GM12878 (cell line): Measurements from ENCODE around the gene MALT1. TPM values are rescaled to one million over a fixed set of nuclear protein-coding genes. Genes with fewer than 3 reads are reported as not detected.

Experiments
- ATAC-seq: fragments of 200-7000 bp; cut with Tn5 transposase; 3 replicates; pipeline ENCODE4 v1.9.1; 2020; ENCODE audit warnings: mild to moderate bottlenecking, moderate library complexity
- BruUV-seq: library from RNA; stranded (reverse); fragments of 400-500 nt; replicated peaks from 2 replicates; lab custom pipeline; 2021; lab: Mats Ljungman, UMichigan
- CTCF ChIA-PET: fragments of 300-600 bp; sonication (Branson Sonifier 250); formaldehyde crosslinking; extraction: SDS; loops from one replicate; lab custom pipeline; 2021; ENCODE audit warnings: inconsistent platforms; lab: Yijun Ruan, JAX
- POLR2A ChIA-PET: fragments of 350-600 bp; formaldehyde crosslinking; extraction: SDS; loops from one replicate; lab custom pipeline; 2021; ENCODE audit warnings: inconsistent platforms; lab: Charles Lee
- RAD21 ChIA-PET: fragments of 300-600 bp; sonication (Branson Sonifier 250); formaldehyde crosslinking; loops from one replicate; lab custom pipeline; 2023; ENCODE audit warnings: antibody characterized with exemption; ENCODE audit not compliant: unreplicated experiment; lab: Charles Lee
- SMC1A ChIA-PET: fragments of 300-600 bp; sonication (Branson Sonifier 250); formaldehyde crosslinking; loops from one replicate; lab custom pipeline; 2023; ENCODE audit not compliant: unreplicated experiment, uncharacterized antibody; lab: Charles Lee
- DNase-seq: peaks from one replicate; pipeline ENCODE4 v3.0.0-alpha.2; 2011; ENCODE audit warnings: low read depth, low spot score
- FAIRE-seq: peaks from 3 replicates; lab custom pipeline; 2011; peaks lifted over from hg19 to GRCh38; lab: Jason Lieb, UNC
- H2AFZ ChIP-seq: 2 replicates; pipeline ENCODE4 v1.6.0; 2011; ENCODE audit warnings: low read depth, low read length, control low read depth; ENCODE audit not compliant: control insufficient read depth
- H3K27ac ChIP-seq: 2 replicates; pipeline ENCODE4 v1.5.1; 2011; ENCODE audit warnings: control low read depth; ENCODE audit not compliant: control insufficient read depth, insufficient read depth
- H3K27me3 ChIP-seq, 2 experiments: replicated peaks in 1 of 2; 2 replicates each; pipeline versions ENCODE4 v1.6.0 to v1.6.1; 2011; ENCODE audit warnings: low read length in 1 of 2; ENCODE audit not compliant: control insufficient read depth in 2 of 2, insufficient read depth in 2 of 2
- H3K36me3 ChIP-seq, 2 experiments: 2 replicates each; pipeline ENCODE4 v1.5.1; 2011; ENCODE audit warnings: low read length in 1 of 2; ENCODE audit not compliant: control insufficient read depth in 2 of 2, insufficient read depth in 2 of 2
- H3K4me1 ChIP-seq: 2 replicates; pipeline ENCODE4 v1.6.1; 2011; ENCODE audit warnings: mild to moderate bottlenecking, low read length, moderate library complexity, mixed read lengths; ENCODE audit not compliant: control insufficient read depth, insufficient read depth
- H3K4me2 ChIP-seq: 2 replicates; pipeline ENCODE4 v1.6.0; 2011; ENCODE audit warnings: control low read depth; ENCODE audit not compliant: control insufficient read depth, insufficient read depth
- H3K4me3 ChIP-seq: fragments of 200-600 bp; sonication (generic); 2 replicates; pipeline ENCODE4 v1.5.1; 2016
- H3K79me2 ChIP-seq: 2 replicates; pipeline ENCODE4 v1.6.0; 2011; ENCODE audit warnings: low read length; ENCODE audit not compliant: control insufficient read depth, insufficient read depth
- H3K9ac ChIP-seq: 2 replicates; pipeline ENCODE4 v1.8.0; 2011; ENCODE audit warnings: low read length, control low read depth, mixed read lengths; ENCODE audit not compliant: control insufficient read depth, insufficient read depth
- H3K9me3 ChIP-seq: replicated peaks from 3 replicates; pipeline ENCODE4 v1.5.1; 2011; ENCODE audit warnings: mild to moderate bottlenecking, low read length; ENCODE audit not compliant: control insufficient read depth, insufficient read depth
- H4K20me1 ChIP-seq: 2 replicates; pipeline ENCODE4 v1.6.0; 2011; ENCODE audit not compliant: control insufficient read depth, insufficient read depth
- BCL11A ChIP-seq: IDR thresholded peaks from 2 replicates; pipeline ENCODE4 v1.6.1; 2011; ENCODE audit warnings: low read depth, low read length
- BRCA1 ChIP-seq: IDR thresholded peaks from 2 replicates; pipeline ENCODE4 v1.6.1; 2011; ENCODE audit warnings: low read depth, low read length, improper control_type of control experiment
- CEBPB ChIP-seq, 2 experiments: fragments of 150-350 bp in 1 of 2; IDR thresholded peaks; 2 replicates each; pipeline ENCODE4 v1.6.1; 2012 to 2014; ENCODE audit warnings: low read depth in 2 of 2, low read length in 2 of 2, borderline replicate concordance in 1 of 2, inconsistent platforms in 1 of 2
- CREB1 ChIP-seq: IDR thresholded peaks from 2 replicates; pipeline ENCODE4 v1.6.1; 2012; ENCODE audit warnings: low read depth, mild to moderate bottlenecking, inconsistent platforms
- IKZF1 ChIP-seq: fragments of 450-650 bp; conservative IDR thresholded peaks from 2 replicates; pipeline ENCODE4 v1.6.1; 2017; ENCODE audit warnings: antibody characterized with exemption, mild to moderate bottlenecking
- KAT2A ChIP-seq: conservative IDR thresholded peaks from 2 replicates; pipeline ENCODE4 v1.6.1; 2011; ENCODE audit warnings: low read depth, low read length; ENCODE audit not compliant: control insufficient read depth
- PAX8 ChIP-seq: fragments of 450-650 bp; IDR thresholded peaks from 2 replicates; pipeline ENCODE4 v1.6.1; 2017; ENCODE audit warnings: mild to moderate bottlenecking, moderate library complexity
- RAD51 ChIP-seq: fragments of 450-650 bp; IDR thresholded peaks from 2 replicates; pipeline ENCODE4 v1.6.1; 2016; ENCODE audit warnings: moderate library complexity, mild to moderate bottlenecking, inconsistent platforms
- RUNX3 ChIP-seq: IDR thresholded peaks from 2 replicates; pipeline ENCODE4 v1.6.1; 2012; ENCODE audit warnings: low read length, inconsistent platforms
- SIN3A ChIP-seq: IDR thresholded peaks from 2 replicates; pipeline ENCODE4 v1.6.1; 2012; ENCODE audit warnings: low read depth, low read length, improper control_type of control experiment
- SREBF2 ChIP-seq: IDR thresholded peaks from 2 replicates; pipeline ENCODE4 v1.6.1; 2012; ENCODE audit warnings: mild to moderate bottlenecking, low read length
- SRF ChIP-seq, 2 experiments: IDR thresholded peaks; 2 replicates each; pipeline ENCODE4 v1.6.1; 2011; ENCODE audit warnings: low read depth in 2 of 2, low read length in 2 of 2, mild to moderate bottlenecking in 1 of 2, moderate library complexity in 1 of 2
- TAF1 ChIP-seq: IDR thresholded peaks from 2 replicates; pipeline ENCODE4 v1.6.1; 2011; ENCODE audit warnings: mild to moderate bottlenecking, low read depth, low read length, borderline replicate concordance
- YBX1 ChIP-seq: fragments of 450-650 bp; IDR thresholded peaks from 2 replicates; pipeline ENCODE4 v1.6.1; 2016; ENCODE audit warnings: antibody characterized with exemption
- ZBTB33 ChIP-seq: fragments of 450-650 bp; IDR thresholded peaks from 2 replicates; pipeline ENCODE4 v1.6.1; 2017; ENCODE audit warnings: mild to moderate bottlenecking
- ZNF217 ChIP-seq: fragments of 450-650 bp; IDR thresholded peaks from 2 replicates; pipeline ENCODE4 v1.6.1; 2017; ENCODE audit warnings: antibody characterized with exemption, mild to moderate bottlenecking
- ZNF24 ChIP-seq: fragments of 450-650 bp; IDR thresholded peaks from 2 replicates; pipeline ENCODE4 v1.6.1; 2017; ENCODE audit warnings: antibody characterized with exemption, mild to moderate bottlenecking
- WGBS: methylation state at CpG from one replicate; pipeline ENCODE4 v1.1.6; 2016; ENCODE audit warnings: low lambda C conversion rate; ENCODE audit not compliant: insufficient replicate concordance, insufficient coverage; ENCODE audit errors: missing lambda C conversion rate; 5-methylcytosine and 5-hydroxymethylcytosine counted together
- in situ Hi-C: fragments of 300-500 bp; cut with MboI; formaldehyde crosslinking; loops from 9 replicates; pipeline ENCODE4 v1.14.3; 2018; ENCODE audit warnings: mixed read lengths
- intact Hi-C: fragments of 100-400 bp; cut with micrococcal nuclease; formaldehyde crosslinking; loops from one replicate; pipeline ENCODE4 v1.14.2; 2022; ENCODE audit not compliant: unreplicated experiment
- polyA plus RNA-seq, 11 experiments: library from polyadenylated mRNA; depleted of rRNA in 4 of 11; unstranded in 6 of 11; stranded (reverse) in 5 of 11; fragments of >200 nt; fragmentation: Nextera tagmentation in 4 of 11; fragmentation: Illumina TruSeq in 1 of 11; extraction: Ambion mirVana in 4 of 11; extraction: Trizol in 1 of 11; gene quantifications; 1 replicate in 1 of 11; 2 replicates in 10 of 11; pipeline versions ENCODE4 v1.2.1 to v1.2.3, GENCODE V29; 2011 to 2016; ENCODE audit warnings: inconsistent platforms in 2 of 11, missing spikeins in 2 of 11, low read depth in 1 of 11
- total RNA-seq, 4 experiments: library from RNA; depleted of rRNA in 3 of 4; stranded (reverse); fragments of >200 nt in 3 of 4; fragmentation: Illumina TruSeq in 1 of 4; extraction: Trizol in 1 of 4; gene quantifications; 2 replicates each; pipeline versions ENCODE4 v1.2.1 to v1.2.3, GENCODE V29; 2013 to 2021
- TF ChIP-seq, protein P1 (sequence below): fragments of 450-650 bp; IDR thresholded peaks from 2 replicates; pipeline ENCODE4 v1.6.1; 2016; ENCODE audit warnings: mild to moderate bottlenecking
- TF ChIP-seq, protein P2 (sequence below), 3 experiments: IDR thresholded peaks in 2 of 3; conservative IDR thresholded peaks in 1 of 3; 2 replicates each; pipeline ENCODE4 v1.5.1; 2011; ENCODE audit warnings: low read depth in 3 of 3, low read length in 3 of 3, mild to moderate bottlenecking in 3 of 3, control low read depth in 2 of 3, moderate library complexity in 2 of 3, inconsistent platforms in 1 of 3, mixed read lengths in 1 of 3; ENCODE audit not compliant: control insufficient read depth in 2 of 3, insufficient read depth in 1 of 3; ENCODE audit errors: extremely low read depth in 1 of 3

MALT1 gene
- total and polyA plus RNA-seq, 10 of the 15 experiments (the other 5 are each of a cell fraction or from before 2014, with no cell fraction given): 17.6 to 126 (median 45.4) TPM

GRCh38 chr18:58748899-58749595 lies 77.8 kb downstream of the MALT1 start (continued):
- TF ChIP-seq, protein P1, sequence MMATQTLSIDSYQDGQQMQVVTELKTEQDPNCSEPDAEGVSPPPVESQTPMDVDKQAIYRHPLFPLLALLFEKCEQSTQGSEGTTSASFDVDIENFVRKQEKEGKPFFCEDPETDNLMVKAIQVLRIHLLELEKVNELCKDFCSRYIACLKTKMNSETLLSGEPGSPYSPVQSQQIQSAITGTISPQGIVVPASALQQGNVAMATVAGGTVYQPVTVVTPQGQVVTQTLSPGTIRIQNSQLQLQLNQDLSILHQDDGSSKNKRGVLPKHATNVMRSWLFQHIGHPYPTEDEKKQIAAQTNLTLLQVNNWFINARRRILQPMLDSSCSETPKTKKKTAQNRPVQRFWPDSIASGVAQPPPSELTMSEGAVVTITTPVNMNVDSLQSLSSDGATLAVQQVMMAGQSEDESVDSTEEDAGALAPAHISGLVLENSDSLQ: 0 out of 2 replicates have a peak, but pooled peaks have one; percentile 11
- no peak for TF ChIP-seq ZNF24
- no peak for TF ChIP-seq SRF (IDR thresholded peaks at IDR 0.05; ENCODE audit: low read depth in 2 of 2, low read length in 2 of 2)
- no peak for TF ChIP-seq BCL11A
- TF ChIP-seq, protein P2, sequence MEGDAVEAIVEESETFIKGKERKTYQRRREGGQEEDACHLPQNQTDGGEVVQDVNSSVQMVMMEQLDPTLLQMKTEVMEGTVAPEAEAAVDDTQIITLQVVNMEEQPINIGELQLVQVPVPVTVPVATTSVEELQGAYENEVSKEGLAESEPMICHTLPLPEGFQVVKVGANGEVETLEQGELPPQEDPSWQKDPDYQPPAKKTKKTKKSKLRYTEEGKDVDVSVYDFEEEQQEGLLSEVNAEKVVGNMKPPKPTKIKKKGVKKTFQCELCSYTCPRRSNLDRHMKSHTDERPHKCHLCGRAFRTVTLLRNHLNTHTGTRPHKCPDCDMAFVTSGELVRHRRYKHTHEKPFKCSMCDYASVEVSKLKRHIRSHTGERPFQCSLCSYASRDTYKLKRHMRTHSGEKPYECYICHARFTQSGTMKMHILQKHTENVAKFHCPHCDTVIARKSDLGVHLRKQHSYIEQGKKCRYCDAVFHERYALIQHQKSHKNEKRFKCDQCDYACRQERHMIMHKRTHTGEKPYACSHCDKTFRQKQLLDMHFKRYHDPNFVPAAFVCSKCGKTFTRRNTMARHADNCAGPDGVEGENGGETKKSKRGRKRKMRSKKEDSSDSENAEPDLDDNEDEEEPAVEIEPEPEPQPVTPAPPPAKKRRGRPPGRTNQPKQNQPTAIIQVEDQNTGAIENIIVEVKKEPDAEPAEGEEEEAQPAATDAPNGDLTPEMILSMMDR (IDR thresholded peaks at IDR 0.05 in 2 of 3, conservative IDR thresholded peaks at IDR 0.05 in 1 of 3; ENCODE audit: control insufficient read depth in 2 of 3, extremely low read depth in 1 of 3, insufficient read depth in 1 of 3, low read depth in 3 of 3, low read length in 3 of 3): no peak
- no peak for TF ChIP-seq RAD51
- TF ChIP-seq YBX1: no peak
- no peak for TF ChIP-seq CEBPB (IDR thresholded peaks at IDR 0.05; ENCODE audit: borderline replicate concordance in 1 of 2, low read depth in 2 of 2, low read length in 2 of 2)

DNA sequence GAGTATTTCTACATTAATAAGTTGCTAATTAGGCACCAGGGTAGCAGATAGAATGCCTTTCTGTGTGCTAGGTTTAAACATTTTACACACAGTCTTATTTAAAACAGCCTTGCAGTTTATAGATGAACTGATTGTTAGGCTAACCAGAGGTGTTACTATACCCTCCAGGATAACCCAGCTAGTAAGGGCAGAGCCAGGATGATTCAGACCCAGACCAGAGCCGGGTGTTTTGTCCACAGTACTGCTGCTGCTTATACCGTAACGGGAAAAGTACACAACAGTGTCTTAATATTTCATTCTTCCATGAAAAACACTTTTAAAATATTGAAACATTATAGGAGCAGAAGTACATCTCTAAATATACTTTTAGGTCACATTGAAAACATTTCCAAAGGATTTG lies 82.7 kb downstream of the MALT1 start:
- ChIA-PET RAD21 (interaction anchor here (1.7 to 2.4 kb wide), 2 partner anchors 10 to 224 kb away, joined by 6 to 16 read pairs; no protein-coding TSS in a partner anchor), POLR2A (interaction anchor here (0.6 to 1.4 kb wide), 2 partner anchors 31 to 93 kb away, joined by 3 to 5 read pairs; no protein-coding TSS in a partner anchor), SMC1A (interaction anchor here (0.6 to 2.5 kb wide), 4 partner anchors 9 to 304 kb away, joined by 4 to 16 read pairs (median 7); no protein-coding TSS in a partner anchor), CTCF (interaction anchor here (0.7 to 3.6 kb wide), 4 partner anchors 10 to 396 kb away, joined by 3 to 40 read pairs (median 10); no protein-coding TSS in a partner anchor)
- no peaks in the 10 kb centered on the region; the same call in 2 of the 3 replicates for H3K9me3 ChIP-seq
- H4K20me1 ChIP-seq: no peaks in the 10 kb centered on the region; the same call in 1 of the 2 replicates
- in situ Hi-C loops (no loop called here), intact Hi-C loops (no loop called here)
- H3K36me3 ChIP-seq: peaks cover 2 to 8% of the 10 kb centered on the region in 2 experiments; a peak in 3 of 4 replicates
- H3K4me1 ChIP-seq: peaks cover 8% of the 10 kb centered on the region
- no peaks in the 10 kb centered on the region for H3K79me2 ChIP-seq
- no peak for ATAC-seq
- DNase-seq: no peak
- BruUV-seq: no TSS peak
- no peak overlapping the region for H3K4me2 ChIP-seq
- H3K4me3 ChIP-seq: no peak overlapping the region
- no peak overlapping the region for H3K9ac ChIP-seq
- WGBS: 100% methylated on average over 3 of the region's 3 CpGs
- H3K27me3 ChIP-seq: no peaks in the 10 kb centered on the region
- FAIRE-seq: no peak
- no peak overlapping the region for H2AFZ ChIP-seq
- H3K27ac ChIP-seq: no peak overlapping the region
- TF ChIP-seq ZNF217 (no peak), RUNX3 (no peak), SREBF2 (no peak), TAF1 (no peak), PAX8 (no peak), CREB1 (no peak), BRCA1 (no peak), ZBTB33 (no peak), IKZF1 (no peak), KAT2A (no peak), BCL11A (no peak), SIN3A (no peak)
